GM13977 (cell line): ENCODE results near the gene FZD2.

Source experiments
- DNase-seq: peaks from one replicate; pipeline ENCODE4 v3.0.0; 2012; ENCODE audit warnings: low spot score
- CTCF ChIP-seq: IDR thresholded peaks from 2 replicates; pipeline ENCODE4 v1.5.1; 2012; ENCODE audit warnings: mild to moderate bottlenecking, control low read depth; ENCODE audit not compliant: insufficient read depth; ENCODE audit errors: extremely low read depth, missing control alignments
- in situ Hi-C: fragments of 300-500 bp; cut with MboI; formaldehyde crosslinking; loops from one replicate; pipeline ENCODE4 v1.12.0; 2022; ENCODE audit warnings: low sequenced_read_pairs, low pct_unique_long_range_greater_than_20kb, mixed read lengths, inconsistent platforms; ENCODE audit not compliant: unreplicated experiment

FZD2 gene

DNA sequence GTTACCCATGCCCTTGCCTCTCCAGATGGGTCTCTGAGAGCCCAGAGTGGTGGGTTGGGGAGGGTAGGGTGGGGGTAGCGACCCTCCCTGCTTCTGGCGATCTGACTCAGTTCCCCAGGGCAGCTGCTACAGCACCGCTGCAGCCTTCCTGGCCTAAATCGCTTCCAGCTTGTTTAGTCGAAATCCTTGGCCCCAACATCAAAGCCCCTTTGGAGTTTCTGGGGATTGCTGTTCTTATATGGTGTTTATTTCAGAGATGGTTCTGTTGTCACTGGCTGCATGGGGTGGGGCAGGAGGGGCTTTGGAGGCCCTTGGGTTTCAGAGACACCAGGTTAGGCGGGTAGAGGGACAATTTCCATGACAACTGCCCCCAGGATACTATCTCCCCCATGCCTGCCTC is 35.9 kb downstream of the FZD2 start:
- in situ Hi-C loops = no loop called here

DNA sequence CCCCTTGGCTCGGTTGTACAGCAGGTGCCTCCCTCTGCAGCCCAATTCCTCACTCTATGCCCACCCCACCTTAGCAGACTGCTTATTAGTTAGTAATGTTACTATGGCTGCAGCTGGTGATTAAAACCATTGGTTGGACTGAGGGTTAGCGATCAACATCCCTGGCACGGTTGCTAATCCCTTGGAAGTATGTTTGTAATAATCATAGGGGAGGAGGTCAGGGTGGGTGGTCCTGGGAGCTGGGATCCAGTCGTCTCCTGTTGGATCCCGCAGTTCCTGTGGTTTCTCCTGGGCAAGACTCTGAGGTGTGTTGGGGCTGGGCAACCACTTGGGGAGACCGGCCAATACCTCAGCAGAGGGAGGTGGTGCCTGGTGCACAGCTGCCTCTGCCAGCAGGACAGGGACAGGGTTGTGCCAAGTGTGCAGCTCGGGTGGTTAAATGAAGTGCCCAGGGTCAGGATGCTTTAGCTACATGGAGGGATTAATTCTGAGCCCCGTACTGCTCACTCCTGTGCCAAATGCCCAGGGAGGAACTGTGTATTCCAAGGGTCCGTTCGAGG is 38.0 kb downstream of the FZD2 start:
- TF ChIP-seq CTCF = no peak
- in situ Hi-C loops = no loop called here
- no peak for DNase-seq

More for the DNA sequence above, 35.9 kb downstream of the FZD2 start:
- no peak for TF ChIP-seq CTCF
- DNase-seq = no peak

GRCh38 chr17:44598329-44598728 is 41.0 kb downstream of the FZD2 start:
- in situ Hi-C loops = no loop called here
- no peak for TF ChIP-seq CTCF
- DNase-seq = no peak

GRCh38 chr17:44598932-44599297 is 41.6 kb downstream of the FZD2 start:
- no peak for DNase-seq
- in situ Hi-C loops = no loop called here
- TF ChIP-seq CTCF = no peak

DNA sequence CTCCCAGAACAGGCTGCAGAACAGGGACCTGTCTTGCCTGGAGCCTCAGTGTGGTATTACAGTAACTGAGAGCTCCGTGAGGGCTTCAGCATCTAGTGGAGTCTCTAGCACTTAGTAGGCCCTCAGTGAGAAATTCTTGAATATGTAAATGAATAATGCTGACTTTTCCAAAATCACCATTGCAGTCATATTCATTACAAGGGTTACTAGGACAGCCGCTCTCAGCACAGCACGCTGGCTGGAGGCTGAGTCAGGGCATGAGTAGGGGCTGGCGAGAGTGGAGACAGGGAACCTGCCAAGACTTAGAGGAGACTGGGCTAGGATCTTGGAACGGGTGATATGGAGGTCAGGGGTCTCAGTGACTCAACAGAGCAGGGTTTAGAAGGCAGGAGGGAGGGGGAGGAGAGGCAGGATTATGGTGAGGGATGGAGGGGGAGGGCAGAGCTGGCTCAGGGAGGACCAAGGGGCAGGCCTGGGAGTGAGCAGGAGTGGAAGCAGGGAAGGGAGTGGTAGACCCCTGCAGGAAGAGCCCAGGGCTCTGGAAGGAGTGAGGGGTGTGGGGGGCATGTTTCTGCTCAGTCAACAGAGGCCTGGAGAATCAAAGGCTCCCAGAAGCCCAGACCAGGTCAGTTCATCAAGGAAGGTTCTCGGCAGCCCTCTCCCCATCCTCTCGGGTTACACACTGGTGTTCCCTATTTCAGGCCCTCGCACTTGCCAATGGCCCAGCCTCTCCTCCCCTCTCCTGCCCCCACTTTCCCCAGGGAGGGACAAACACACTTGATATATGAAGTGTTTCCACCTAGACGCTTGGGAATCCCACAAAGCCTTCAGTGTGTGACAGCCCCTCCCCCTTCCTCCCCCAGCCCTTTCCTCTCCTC is 42.3 kb downstream of the FZD2 start:
- in situ Hi-C loops = no loop called here
- DNase-seq = no peak
- no peak for TF ChIP-seq CTCF

GRCh38 chr17:44601539-44601938 is 44.3 kb downstream of the FZD2 start:
- in situ Hi-C loops = no loop called here
- DNase-seq = no peak
- no peak for TF ChIP-seq CTCF
